ENCODE results near the gene SCFD2. TPM values are rescaled to one million over a fixed set of nuclear protein-coding genes. Genes with fewer than 3 reads are reported as not detected.

The SCFD2 gene
- total and polyA plus RNA-seq, 2 donors (not counting 3 experiments of a cell fraction or from before 2014, with no cell fraction given) = 12.3 to 22.8 TPM

DNA sequence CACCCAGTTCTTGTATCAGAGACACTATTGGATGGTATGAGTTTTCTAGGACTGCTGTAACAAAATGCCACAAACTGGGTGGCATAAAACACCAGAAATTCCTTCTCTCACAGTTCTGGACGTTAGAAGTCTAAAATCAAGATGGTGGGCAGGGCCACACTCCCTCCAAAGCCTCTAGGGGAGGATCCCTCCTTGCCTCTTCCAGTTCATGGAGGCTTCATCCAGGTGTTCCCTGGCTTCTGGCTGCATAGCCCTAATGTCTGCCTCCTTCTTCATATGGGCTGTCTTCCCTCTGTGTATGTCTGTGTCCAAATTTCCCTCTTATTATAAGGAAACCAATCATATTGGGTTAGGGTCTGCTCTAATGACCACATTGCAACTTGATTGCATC, 542.2 kb downstream of the SCFD2 start:
- no peak overlapping the region for H3K4me3 ChIP-seq (replicated peaks in 1 of 3; ENCODE audit: insufficient read depth in 1 of 3, low read depth in 1 of 3, low read length in 3 of 3)
- H3K27ac ChIP-seq (ENCODE audit: insufficient read depth, low read depth, low read length) = no peak overlapping the region
- BruUV-seq (replicated peaks) = no TSS peak
- no peaks in the 10 kb centered on the region for H3K27me3 ChIP-seq (ENCODE audit: control insufficient read depth in 2 of 2, insufficient read depth in 2 of 2, low read length in 2 of 2)
- ChIA-PET CTCF (no interaction called here), POLR2A (no interaction called here)
- H3K9me1 ChIP-seq (replicated peaks; ENCODE audit: control insufficient read depth, extremely low read depth, insufficient read depth, low read length) = no peaks in the 10 kb centered on the region
- no peaks in the 10 kb centered on the region for H4K20me1 ChIP-seq (replicated peaks; ENCODE audit: control insufficient read depth, extremely low read depth, insufficient read depth, low read length)
- H3K79me2 ChIP-seq (ENCODE audit: control insufficient read depth, insufficient read depth, low read length) = no peaks in the 10 kb centered on the region
- H3K9ac ChIP-seq (replicated peaks; ENCODE audit: extremely low read depth, insufficient read depth, low read length) = no peak overlapping the region
- DNase-seq (ENCODE audit: low read depth, low spot score) (no peak), FAIRE-seq (no peak)
- intact Hi-C loops (cut with micrococcal nuclease) = no loop called here
- no peak for TF ChIP-seq MAX (IDR thresholded peaks at IDR 0.05; ENCODE audit: insufficient read depth, insufficient read length)
- no peak for TF ChIP-seq POLR2AphosphoS5 (IDR thresholded peaks at IDR 0.05; ENCODE audit: insufficient read depth, low read depth, low read length)
- TF ChIP-seq, protein P1, sequence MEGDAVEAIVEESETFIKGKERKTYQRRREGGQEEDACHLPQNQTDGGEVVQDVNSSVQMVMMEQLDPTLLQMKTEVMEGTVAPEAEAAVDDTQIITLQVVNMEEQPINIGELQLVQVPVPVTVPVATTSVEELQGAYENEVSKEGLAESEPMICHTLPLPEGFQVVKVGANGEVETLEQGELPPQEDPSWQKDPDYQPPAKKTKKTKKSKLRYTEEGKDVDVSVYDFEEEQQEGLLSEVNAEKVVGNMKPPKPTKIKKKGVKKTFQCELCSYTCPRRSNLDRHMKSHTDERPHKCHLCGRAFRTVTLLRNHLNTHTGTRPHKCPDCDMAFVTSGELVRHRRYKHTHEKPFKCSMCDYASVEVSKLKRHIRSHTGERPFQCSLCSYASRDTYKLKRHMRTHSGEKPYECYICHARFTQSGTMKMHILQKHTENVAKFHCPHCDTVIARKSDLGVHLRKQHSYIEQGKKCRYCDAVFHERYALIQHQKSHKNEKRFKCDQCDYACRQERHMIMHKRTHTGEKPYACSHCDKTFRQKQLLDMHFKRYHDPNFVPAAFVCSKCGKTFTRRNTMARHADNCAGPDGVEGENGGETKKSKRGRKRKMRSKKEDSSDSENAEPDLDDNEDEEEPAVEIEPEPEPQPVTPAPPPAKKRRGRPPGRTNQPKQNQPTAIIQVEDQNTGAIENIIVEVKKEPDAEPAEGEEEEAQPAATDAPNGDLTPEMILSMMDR (IDR thresholded peaks at IDR 0.05; ENCODE audit: extremely low read depth in 1 of 2, insufficient read depth in 1 of 2, low read depth in 1 of 2, low read length in 2 of 2) = no peak
- no peak for TF ChIP-seq MYC (IDR thresholded peaks at IDR 0.05; ENCODE audit: low read depth, low read length)
- no peaks in the 10 kb centered on the region for H3K9me3 ChIP-seq (replicated peaks; ENCODE audit: control insufficient read depth, insufficient read depth, low read length)
- dilution Hi-C loops (cut with MboI; ENCODE audit: extremely low pct_ligation_motif_present, low sequenced_read_pairs) = no loop called here
- H2AFZ ChIP-seq (ENCODE audit: low read depth, low read length) = no peak overlapping the region
- no peak overlapping the region for H3K4me2 ChIP-seq (ENCODE audit: insufficient read depth, low read length)
- H3K4me1 ChIP-seq (ENCODE audit: control insufficient read depth, extremely low read depth, insufficient read depth, low read length) = no peaks in the 10 kb centered on the region
- H3K36me3 ChIP-seq (ENCODE audit: control insufficient read depth in 2 of 2, extremely low read depth in 1 of 2, insufficient read depth in 2 of 2, low read length in 2 of 2) = no peaks in the 10 kb centered on the region

Small RNAs within 50 kb of the gene (small RNA-seq; reads per million reads assigned to genes)
- gene RNU6-310P (ENCODE audit: insufficient read depth, insufficient read length, low read depth, low replicate concordance) = not detected

Other genes starting within 250 kb of the SCFD2 start
- 51.9 and 52.1 TPM in 2 replicates for gene FIP1L1, start 11.6 kb upstream of the SCFD2 start, total RNA-seq
- gene FIP1L1, start 11.6 kb upstream of the SCFD2 start, polyA plus RNA-seq = 13.8 and 18.9 TPM in 2 replicates
- 1.3 and 1.9 TPM in 2 replicates for gene LNX1, start 225.4 kb upstream of the SCFD2 start, total RNA-seq
- 0.49 and 0.72 TPM in 2 replicates for gene LNX1, start 225.4 kb upstream of the SCFD2 start, polyA plus RNA-seq